PC-3 (cell line): ENCODE data around the gene DIP2B. TPM values are rescaled to one million over a fixed set of nuclear protein-coding genes. Genes with fewer than 3 reads are reported as not detected.

Experiments
- ATAC-seq: fragments of 200-7000 bp; cut with Tn5 transposase; 2 replicates; pipeline ENCODE4 v1.9.1; 2020; ENCODE audit warnings: mild to moderate bottlenecking, moderate library complexity
- BruUV-seq: library from RNA; stranded (reverse); fragments of 400-500 nt; replicated peaks from 2 replicates; lab custom pipeline; 2021; lab: Mats Ljungman, UMichigan
- CTCF ChIA-PET: fragments of 300-600 bp; sonication (Branson Sonifier 250); formaldehyde crosslinking; loops from one replicate; lab custom pipeline; 2022; ENCODE audit warnings: antibody characterized with exemption; lab: Charles Lee
- POLR2A ChIA-PET: fragments of 300-600 bp; sonication (Branson Sonifier 250); formaldehyde crosslinking; loops from one replicate; lab custom pipeline; 2022; ENCODE audit warnings: antibody characterized with exemption; ENCODE audit not compliant: unreplicated experiment; lab: Charles Lee
- DNase-seq: peaks from one replicate; pipeline ENCODE4 v3.0.0-alpha.2; 2015
- H2AFZ ChIP-seq: fragments of 300-600 bp; sonication (generic); 2 replicates; pipeline ENCODE4 v1.6.0; 2016; ENCODE audit warnings: antibody characterized with exemption, low read length
- H3F3A ChIP-seq: fragments of 300-600 bp; sonication (generic); one replicate; pipeline ENCODE4 v1.6.0; 2017; ENCODE audit warnings: antibody characterized with exemption, low read length, control low read depth, mild to moderate bottlenecking; ENCODE audit not compliant: unreplicated experiment
- H3K27ac ChIP-seq: fragments of 300-600 bp; sonication (generic); 2 replicates; pipeline ENCODE4 v1.5.1; 2016; ENCODE audit warnings: mild to moderate bottlenecking, low read length
- H3K27me3 ChIP-seq: fragments of 300-600 bp; sonication (generic); 2 replicates; pipeline ENCODE4 v1.6.1; 2016; ENCODE audit warnings: low read length, mixed read lengths
- H3K36me3 ChIP-seq: fragments of 300-600 bp; sonication (generic); 2 replicates; pipeline ENCODE4 v1.6.1; 2016; ENCODE audit warnings: low read depth, mixed run types, low read length, mixed read lengths
- H3K4me1 ChIP-seq: fragments of 300-600 bp; sonication (generic); 2 replicates; pipeline ENCODE4 v1.5.1; 2016; ENCODE audit warnings: low read length; ENCODE audit not compliant: insufficient read depth
- H3K4me2 ChIP-seq: fragments of 300-600 bp; sonication (generic); 2 replicates; pipeline ENCODE4 v1.6.0; 2016; ENCODE audit warnings: low read length
- H3K4me3 ChIP-seq: fragments of 300-600 bp; sonication (generic); 2 replicates; pipeline ENCODE4 v1.5.1; 2016; ENCODE audit warnings: mild to moderate bottlenecking, low read length, mixed read lengths
- H3K79me2 ChIP-seq: fragments of 300-600 bp; sonication (generic); 2 replicates; pipeline ENCODE4 v1.6.1; 2017; ENCODE audit warnings: low read length, mixed read lengths
- H3K9ac ChIP-seq: fragments of 300-600 bp; sonication (generic); 2 replicates; pipeline ENCODE4 v1.6.0; 2016; ENCODE audit warnings: mild to moderate bottlenecking, low read length
- H3K9me2 ChIP-seq: fragments of 300-600 bp; sonication (generic); replicated peaks from 2 replicates; pipeline ENCODE4 v1.6.1; 2016; ENCODE audit warnings: mixed run types, low read length, mixed read lengths
- H3K9me3 ChIP-seq: fragments of 300-600 bp; sonication (generic); 2 replicates; pipeline ENCODE4 v1.6.1; 2016; ENCODE audit warnings: low read length, mixed read lengths
- H4K20me1 ChIP-seq: fragments of 300-600 bp; sonication (generic); 2 replicates; pipeline ENCODE4 v1.6.1; 2016; ENCODE audit warnings: low read length, mixed read lengths
- EZH2 ChIP-seq: fragments of 300-600 bp; sonication (generic); IDR thresholded peaks from one replicate; pipeline ENCODE4 v1.6.1; 2017; ENCODE audit warnings: antibody characterized with exemption, mild to moderate bottlenecking, low read length; ENCODE audit not compliant: unreplicated experiment
- EZH2phosphoT487 ChIP-seq: fragments of 300-600 bp; sonication (generic); IDR thresholded peaks from 2 replicates; pipeline ENCODE4 v1.6.1; 2018; ENCODE audit warnings: mild to moderate bottlenecking, antibody characterized with exemption, low read length, borderline replicate concordance
- intact Hi-C: fragments of 100-400 bp; cut with micrococcal nuclease; formaldehyde crosslinking; loops from 2 replicates; pipeline ENCODE4 v1.9.0; 2023
- total RNA-seq: library from RNA; depleted of rRNA; stranded (reverse); fragments of >200 nt; gene quantifications from 2 replicates; pipeline ENCODE4 v1.2.3, GENCODE V29; 2014
- TF ChIP-seq, protein P1 (sequence below): fragments of 300-600 bp; sonication (generic); conservative IDR thresholded peaks from 2 replicates; pipeline ENCODE4 v1.5.1; 2017; ENCODE audit warnings: antibody characterized with exemption, low read depth, mild to moderate bottlenecking, low read length

The DIP2B gene
- total RNA-seq, 1 experiment from 2014 or later: 36.3 TPM

DNA sequence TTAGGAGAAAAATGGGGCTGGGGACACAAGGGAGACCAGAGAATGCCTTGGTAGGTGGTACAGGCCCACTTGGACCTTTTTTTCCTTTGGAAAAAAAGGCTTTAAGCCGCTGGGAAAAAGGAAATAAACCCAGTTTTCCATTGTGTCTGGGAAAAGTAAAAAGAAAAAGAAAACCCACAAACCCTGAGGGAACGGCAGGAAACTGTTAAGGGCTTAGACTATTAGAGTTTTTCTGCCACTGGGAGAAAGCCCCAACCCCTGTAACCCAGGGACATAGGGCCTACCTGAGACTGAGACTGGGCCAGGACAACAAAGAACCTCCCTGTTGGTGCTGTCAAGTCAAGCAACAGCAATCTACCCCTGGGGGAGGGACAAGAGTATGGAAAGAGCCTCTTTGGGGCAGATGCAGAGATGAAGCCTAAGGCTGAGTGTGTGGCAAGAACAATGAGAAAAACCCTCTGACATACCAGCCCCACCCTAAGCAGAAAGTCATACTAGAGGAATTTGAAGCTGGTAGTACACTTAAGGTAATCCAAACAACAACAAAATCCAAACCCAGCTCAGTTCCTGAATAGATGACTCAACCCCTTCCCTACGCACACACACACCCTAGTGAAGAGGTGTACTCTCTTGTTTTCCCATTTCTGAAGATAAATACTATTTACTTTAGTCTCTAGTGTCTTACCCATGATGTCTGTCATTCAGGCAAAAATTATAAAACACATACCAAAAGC is 281.9 kb downstream of the DIP2B start:
- Histone ChIP-seq H3K79me2 (peaks cover 49% of the 10 kb centered on the region), H3K36me3 (peaks cover 12% of the 10 kb centered on the region), H2AFZ (peak overlapping the region; percentile 4; the same call in 1 of the 2 replicates), H3K9me2 (no peaks in the 10 kb centered on the region), H3K27ac (peak overlapping the region; percentile 97), H3K9ac (peak overlapping the region; percentile 85), H3K4me1 (peaks cover 41% of the 10 kb centered on the region), H4K20me1 (no peaks in the 10 kb centered on the region), H3K27me3 (no peaks in the 10 kb centered on the region), H3F3A (peaks cover 7% of the 10 kb centered on the region), H3K4me2 (peak overlapping the region; percentile 72), H3K9me3 (no peaks in the 10 kb centered on the region), H3K4me3 (peak overlapping the region; percentile 11; the same call in 1 of the 2 replicates)
- DNase-seq: peak; percentile 98
- ATAC-seq: peak; percentile 96
- TF ChIP-seq EZH2: no peak
- TF ChIP-seq, protein P1, sequence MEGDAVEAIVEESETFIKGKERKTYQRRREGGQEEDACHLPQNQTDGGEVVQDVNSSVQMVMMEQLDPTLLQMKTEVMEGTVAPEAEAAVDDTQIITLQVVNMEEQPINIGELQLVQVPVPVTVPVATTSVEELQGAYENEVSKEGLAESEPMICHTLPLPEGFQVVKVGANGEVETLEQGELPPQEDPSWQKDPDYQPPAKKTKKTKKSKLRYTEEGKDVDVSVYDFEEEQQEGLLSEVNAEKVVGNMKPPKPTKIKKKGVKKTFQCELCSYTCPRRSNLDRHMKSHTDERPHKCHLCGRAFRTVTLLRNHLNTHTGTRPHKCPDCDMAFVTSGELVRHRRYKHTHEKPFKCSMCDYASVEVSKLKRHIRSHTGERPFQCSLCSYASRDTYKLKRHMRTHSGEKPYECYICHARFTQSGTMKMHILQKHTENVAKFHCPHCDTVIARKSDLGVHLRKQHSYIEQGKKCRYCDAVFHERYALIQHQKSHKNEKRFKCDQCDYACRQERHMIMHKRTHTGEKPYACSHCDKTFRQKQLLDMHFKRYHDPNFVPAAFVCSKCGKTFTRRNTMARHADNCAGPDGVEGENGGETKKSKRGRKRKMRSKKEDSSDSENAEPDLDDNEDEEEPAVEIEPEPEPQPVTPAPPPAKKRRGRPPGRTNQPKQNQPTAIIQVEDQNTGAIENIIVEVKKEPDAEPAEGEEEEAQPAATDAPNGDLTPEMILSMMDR: no peak
- no peak for TF ChIP-seq EZH2phosphoT487
- POLR2A ChIA-PET: interaction anchor here (0.5 to 0.6 kb wide), 2 partner anchors 13 to 23 kb away, joined by 3 to 4 read pairs; partner anchors contain the start of gene ATF1
- intact Hi-C loops: loop anchor here (2.0 kb wide), 1 partner anchor 22 kb away; the partner anchor contains the start of gene ATF1
- CTCF ChIA-PET: interaction anchor here (0.5 to 1.7 kb wide), 4 partner anchors 21 to 1043 kb away, joined by 4 to 17 read pairs (median 8); partner anchors contain the start of gene ATF1
- BruUV-seq: TSS peak; percentile 98

DNA sequence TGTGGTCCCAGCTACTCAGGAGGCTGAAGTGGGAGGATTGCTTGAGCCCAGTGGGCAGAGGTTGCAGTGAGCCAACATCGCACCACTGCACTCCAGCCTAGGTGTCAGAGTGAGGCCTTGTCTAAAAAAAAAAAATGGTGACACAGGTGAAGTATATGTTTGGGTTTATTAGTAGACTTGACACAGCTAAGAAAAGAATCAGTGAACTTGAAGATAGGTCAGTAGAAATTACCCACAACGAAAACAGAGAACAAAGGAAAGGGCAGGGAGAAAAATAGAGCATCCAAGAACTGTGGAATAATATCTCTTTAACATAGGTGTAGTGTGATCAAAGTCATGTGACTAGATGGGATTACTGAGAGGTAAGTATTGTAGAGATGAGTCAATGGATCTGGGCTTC is 282.8 kb downstream of the DIP2B start:
- POLR2A ChIA-PET: no interaction called here
- intact Hi-C loops: loop anchor here (2.0 kb wide), 1 partner anchor 23 kb away; the partner anchor contains the start of gene ATF1

More for the DNA sequence above, 282.8 kb downstream of the DIP2B start:
- H3K4me3 ChIP-seq: peak overlapping the region; percentile 8; the same call in 1 of the 2 replicates
- TF ChIP-seq, protein P1: no peak
- no peak for TF ChIP-seq EZH2phosphoT487
- no peak for TF ChIP-seq EZH2
- CTCF ChIA-PET: interaction anchor here (1.7 kb wide), 1 partner anchor 22 kb away, joined by 17 read pairs; no protein-coding TSS in a partner anchor
- no peaks in the 10 kb centered on the region for H3K27me3 ChIP-seq
- peaks cover 7% of the 10 kb centered on the region for H3F3A ChIP-seq
- H3K27ac ChIP-seq: peak overlapping the region; percentile 97
- H3K9ac ChIP-seq: peak overlapping the region; percentile 69
- H3K36me3 ChIP-seq: peaks cover 12% of the 10 kb centered on the region
- DNase-seq (no peak), ATAC-seq (no peak)
- H4K20me1 ChIP-seq: no peaks in the 10 kb centered on the region
- no peaks in the 10 kb centered on the region for H3K9me2 ChIP-seq
- no peaks in the 10 kb centered on the region for H3K9me3 ChIP-seq
- no TSS peak for BruUV-seq
- H3K79me2 ChIP-seq: peaks cover 49% of the 10 kb centered on the region
- no peak overlapping the region for H2AFZ ChIP-seq
- peak overlapping the region; percentile 49 for H3K4me2 ChIP-seq
- peaks cover 41% of the 10 kb centered on the region for H3K4me1 ChIP-seq
